Measurements from ENCODE around the gene AGMAT. TPM values are rescaled to one million over a fixed set of nuclear protein-coding genes. Genes with fewer than 3 reads are reported as not detected.

AGMAT gene
- total and polyA plus RNA-seq, 9 of the 15 experiments (the other 6 are each of a cell fraction or from before 2014, with no cell fraction given): not detected

DNA sequence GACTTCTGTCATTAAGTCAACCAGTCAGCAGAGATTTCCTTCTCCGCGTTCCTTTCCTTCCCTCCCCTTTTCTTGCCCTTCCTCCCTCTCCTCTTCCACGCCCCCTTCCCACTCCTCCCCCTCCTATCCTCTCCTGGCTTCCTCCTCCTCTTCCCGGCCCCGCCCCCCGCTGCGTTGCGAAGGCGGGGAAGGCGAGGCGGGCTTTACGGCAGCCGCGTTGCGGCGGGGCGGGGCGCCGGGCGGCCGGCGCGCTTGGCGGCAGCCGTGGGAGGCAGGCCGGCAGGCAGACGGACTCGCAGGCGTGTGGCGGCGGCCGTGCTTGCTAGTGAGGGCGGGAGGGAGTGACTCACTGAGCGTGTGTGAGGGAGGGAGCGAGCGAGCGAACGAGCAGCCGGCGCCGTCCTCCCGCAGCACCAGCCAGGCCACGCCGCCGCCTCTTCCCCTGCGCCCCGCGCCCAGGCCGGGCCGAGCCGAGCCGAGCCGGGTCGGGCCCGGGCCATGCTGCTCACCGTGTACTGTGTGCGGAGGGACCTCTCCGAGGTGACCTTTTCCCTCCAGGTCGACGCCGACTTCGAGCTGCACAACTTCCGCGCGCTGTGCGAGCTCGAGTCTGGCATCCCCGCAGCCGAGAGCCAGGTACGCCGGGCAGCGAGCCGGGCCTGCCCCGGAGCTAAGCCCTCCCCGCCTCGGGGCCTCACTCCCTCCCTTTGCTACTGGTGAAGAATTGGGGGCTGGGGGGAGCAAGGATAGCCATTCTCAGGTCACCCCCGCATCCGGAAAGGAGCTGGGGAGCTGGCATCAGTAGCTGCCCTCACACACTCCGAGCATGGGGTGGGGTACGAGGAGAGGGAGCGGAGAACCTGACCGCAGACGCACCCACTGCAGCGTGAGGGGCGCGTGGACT lies 32.6 kb upstream of the AGMAT start, which contains the start of gene DDI2 (continued):
- TF ChIP-seq ZNF785 (CRISPR knock-in tag; IDR thresholded peaks at IDR 0.05): no peak
- TF ChIP-seq DDX20 (tag; IDR thresholded peaks at IDR 0.05; ENCODE audit: low read depth): no peak
- 0 out of 2 replicates have a peak, but pooled peaks have one; percentile 14 for TF ChIP-seq CBFA2T3 (IDR thresholded peaks at IDR 0.05)
- peak; percentile 74 for TF ChIP-seq RBM22 (IDR thresholded peaks at IDR 0.05; ENCODE audit: low read depth, low read length, poor library complexity, severe bottlenecking)
- peak; percentile 7; the same call in 1 of the 2 replicates for TF ChIP-seq EP300 (IDR thresholded peaks at IDR 0.05; ENCODE audit: low read length)
- TF ChIP-seq, protein P1, sequence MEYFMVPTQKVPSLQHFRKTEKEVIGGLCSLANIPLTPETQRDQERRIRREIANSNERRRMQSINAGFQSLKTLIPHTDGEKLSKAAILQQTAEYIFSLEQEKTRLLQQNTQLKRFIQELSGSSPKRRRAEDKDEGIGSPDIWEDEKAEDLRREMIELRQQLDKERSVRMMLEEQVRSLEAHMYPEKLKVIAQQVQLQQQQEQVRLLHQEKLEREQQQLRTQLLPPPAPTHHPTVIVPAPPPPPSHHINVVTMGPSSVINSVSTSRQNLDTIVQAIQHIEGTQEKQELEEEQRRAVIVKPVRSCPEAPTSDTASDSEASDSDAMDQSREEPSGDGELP (CRISPR knock-in tag; IDR thresholded peaks at IDR 0.05; ENCODE audit: borderline replicate concordance): peak; percentile 64
- no peak for TF ChIP-seq ZNF717 (CRISPR knock-in tag; IDR thresholded peaks at IDR 0.05)
- TF ChIP-seq, protein P2, sequence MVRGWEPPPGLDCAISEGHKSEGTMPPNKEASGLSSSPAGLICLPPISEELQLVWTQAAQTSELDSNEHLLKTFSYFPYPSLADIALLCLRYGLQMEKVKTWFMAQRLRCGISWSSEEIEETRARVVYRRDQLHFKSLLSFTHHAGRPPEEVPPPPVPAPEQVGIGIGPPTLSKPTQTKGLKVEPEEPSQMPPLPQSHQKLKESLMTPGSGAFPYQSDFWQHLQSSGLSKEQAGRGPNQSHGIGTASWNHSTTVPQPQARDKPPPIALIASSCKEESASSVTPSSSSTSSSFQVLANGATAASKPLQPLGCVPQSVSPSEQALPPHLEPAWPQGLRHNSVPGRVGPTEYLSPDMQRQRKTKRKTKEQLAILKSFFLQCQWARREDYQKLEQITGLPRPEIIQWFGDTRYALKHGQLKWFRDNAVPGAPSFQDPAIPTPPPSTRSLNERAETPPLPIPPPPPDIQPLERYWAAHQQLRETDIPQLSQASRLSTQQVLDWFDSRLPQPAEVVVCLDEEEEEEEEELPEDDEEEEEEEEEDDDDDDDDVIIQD (CRISPR knock-in tag; IDR thresholded peaks at IDR 0.05): no peak
- TF ChIP-seq, protein P3, sequence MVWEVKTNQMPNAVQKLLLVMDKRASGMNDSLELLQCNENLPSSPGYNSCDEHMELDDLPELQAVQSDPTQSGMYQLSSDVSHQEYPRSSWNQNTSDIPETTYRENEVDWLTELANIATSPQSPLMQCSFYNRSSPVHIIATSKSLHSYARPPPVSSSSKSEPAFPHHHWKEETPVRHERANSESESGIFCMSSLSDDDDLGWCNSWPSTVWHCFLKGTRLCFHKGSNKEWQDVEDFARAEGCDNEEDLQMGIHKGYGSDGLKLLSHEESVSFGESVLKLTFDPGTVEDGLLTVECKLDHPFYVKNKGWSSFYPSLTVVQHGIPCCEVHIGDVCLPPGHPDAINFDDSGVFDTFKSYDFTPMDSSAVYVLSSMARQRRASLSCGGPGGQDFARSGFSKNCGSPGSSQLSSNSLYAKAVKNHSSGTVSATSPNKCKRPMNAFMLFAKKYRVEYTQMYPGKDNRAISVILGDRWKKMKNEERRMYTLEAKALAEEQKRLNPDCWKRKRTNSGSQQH (CRISPR knock-in tag; IDR thresholded peaks at IDR 0.05): no peak
- no peak for TF ChIP-seq NR2C1 (IDR thresholded peaks at IDR 0.05)
- TF ChIP-seq NR2C1 (tag; IDR thresholded peaks at IDR 0.05): no peak
- no peak for TF ChIP-seq EWSR1 (IDR thresholded peaks at IDR 0.05; ENCODE audit: borderline replicate concordance, low read depth, partially characterized antibody)
- TF ChIP-seq U2AF1 (optimal IDR thresholded peaks at IDR 0.05; ENCODE audit: low read depth, low read length): no peak
- TF ChIP-seq RBM39 (optimal IDR thresholded peaks at IDR 0.05; ENCODE audit: low read depth, low read length): no peak
- no peak for TF ChIP-seq ZKSCAN1 (IDR thresholded peaks at IDR 0.05; ENCODE audit: low read depth, low read length)
- TF ChIP-seq ZKSCAN8 (CRISPR knock-in tag; IDR thresholded peaks at IDR 0.05): no peak
- TF ChIP-seq, protein P4, sequence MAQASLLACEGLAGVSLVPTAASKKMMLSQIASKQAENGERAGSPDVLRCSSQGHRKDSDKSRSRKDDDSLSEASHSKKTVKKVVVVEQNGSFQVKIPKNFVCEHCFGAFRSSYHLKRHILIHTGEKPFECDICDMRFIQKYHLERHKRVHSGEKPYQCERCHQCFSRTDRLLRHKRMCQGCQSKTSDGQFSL (CRISPR knock-in tag; IDR thresholded peaks at IDR 0.05): 0 out of 2 replicates have a peak, but pooled peaks have one; percentile 42
- TF ChIP-seq, protein P4 (tag; IDR thresholded peaks at IDR 0.05): no peak; a peak in 1 of 4 replicates
- no peak; the same call in 1 of the 2 replicates for TF ChIP-seq IRF2 (CRISPR knock-in tag; IDR thresholded peaks at IDR 0.05)
- TF ChIP-seq YY1 (IDR thresholded peaks at IDR 0.05; ENCODE audit: borderline replicate concordance in 1 of 3, control insufficient read depth in 1 of 3, extremely low read depth in 1 of 3, insufficient read depth in 3 of 3, insufficient read length in 1 of 3, insufficient replicate concordance in 2 of 3, low read depth in 1 of 3, low read length in 2 of 3): peak in 2 of 3 experiments; percentile 72 to 73

Measured in K562 (cell line).